PC-3 (cell line): ENCODE measurements around the gene TNRC6C.

Source experiments
- EZH2 ChIP-seq: fragments of 300-600 bp; sonication (generic); IDR thresholded peaks from one replicate; pipeline ENCODE4 v1.6.1; 2017; ENCODE audit warnings: antibody characterized with exemption, mild to moderate bottlenecking, low read length; ENCODE audit not compliant: unreplicated experiment
- TF ChIP-seq, protein P1 (sequence below): fragments of 300-600 bp; sonication (generic); conservative IDR thresholded peaks from 2 replicates; pipeline ENCODE4 v1.5.1; 2017; ENCODE audit warnings: antibody characterized with exemption, low read depth, mild to moderate bottlenecking, low read length

DNA sequence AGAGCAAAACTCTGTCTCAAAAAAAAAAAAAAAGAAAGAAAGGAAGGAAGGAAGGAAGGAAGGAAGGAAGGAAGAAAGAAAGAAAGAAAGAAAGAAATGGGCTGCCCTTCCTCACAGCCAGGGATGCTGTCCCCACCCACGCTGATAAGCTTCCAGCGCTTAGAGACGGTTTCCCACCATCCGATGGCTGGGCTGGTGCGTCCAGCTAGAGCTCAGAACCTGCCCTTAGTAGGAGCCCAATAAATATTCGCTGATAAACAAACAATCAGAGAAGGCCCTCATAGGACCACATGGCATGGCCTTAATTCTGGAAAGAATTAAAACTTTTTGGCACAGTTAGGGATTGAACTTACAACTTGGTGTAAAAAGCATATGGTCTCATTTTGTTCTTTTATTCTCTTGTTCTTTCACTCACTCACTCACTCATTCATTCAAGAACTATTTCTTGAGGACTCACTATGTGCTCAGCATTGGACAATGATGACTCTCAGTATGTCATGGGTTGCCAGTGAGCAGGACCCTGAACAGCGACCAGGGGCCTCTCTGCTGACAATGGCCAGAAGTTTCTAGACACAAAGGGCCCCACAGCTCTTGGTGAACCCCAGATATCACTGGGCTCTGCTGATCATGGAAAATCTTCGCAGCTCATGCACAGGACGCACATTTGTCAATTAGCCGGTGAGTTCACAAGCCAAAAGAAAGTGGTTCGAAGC is 32.5 kb upstream of the TNRC6C start:
- TF ChIP-seq, protein P1, sequence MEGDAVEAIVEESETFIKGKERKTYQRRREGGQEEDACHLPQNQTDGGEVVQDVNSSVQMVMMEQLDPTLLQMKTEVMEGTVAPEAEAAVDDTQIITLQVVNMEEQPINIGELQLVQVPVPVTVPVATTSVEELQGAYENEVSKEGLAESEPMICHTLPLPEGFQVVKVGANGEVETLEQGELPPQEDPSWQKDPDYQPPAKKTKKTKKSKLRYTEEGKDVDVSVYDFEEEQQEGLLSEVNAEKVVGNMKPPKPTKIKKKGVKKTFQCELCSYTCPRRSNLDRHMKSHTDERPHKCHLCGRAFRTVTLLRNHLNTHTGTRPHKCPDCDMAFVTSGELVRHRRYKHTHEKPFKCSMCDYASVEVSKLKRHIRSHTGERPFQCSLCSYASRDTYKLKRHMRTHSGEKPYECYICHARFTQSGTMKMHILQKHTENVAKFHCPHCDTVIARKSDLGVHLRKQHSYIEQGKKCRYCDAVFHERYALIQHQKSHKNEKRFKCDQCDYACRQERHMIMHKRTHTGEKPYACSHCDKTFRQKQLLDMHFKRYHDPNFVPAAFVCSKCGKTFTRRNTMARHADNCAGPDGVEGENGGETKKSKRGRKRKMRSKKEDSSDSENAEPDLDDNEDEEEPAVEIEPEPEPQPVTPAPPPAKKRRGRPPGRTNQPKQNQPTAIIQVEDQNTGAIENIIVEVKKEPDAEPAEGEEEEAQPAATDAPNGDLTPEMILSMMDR = no peak
- TF ChIP-seq EZH2 = no peak
